ENCODE measurements around the gene SQSTM1. TPM values are rescaled to one million over a fixed set of nuclear protein-coding genes. Genes with fewer than 3 reads are reported as not detected.

SQSTM1 gene
- total and polyA plus RNA-seq, 2 of the 8 experiments (the other 6 are each of a cell fraction or from before 2014, with no cell fraction given), result 78.6 to 110 TPM

DNA sequence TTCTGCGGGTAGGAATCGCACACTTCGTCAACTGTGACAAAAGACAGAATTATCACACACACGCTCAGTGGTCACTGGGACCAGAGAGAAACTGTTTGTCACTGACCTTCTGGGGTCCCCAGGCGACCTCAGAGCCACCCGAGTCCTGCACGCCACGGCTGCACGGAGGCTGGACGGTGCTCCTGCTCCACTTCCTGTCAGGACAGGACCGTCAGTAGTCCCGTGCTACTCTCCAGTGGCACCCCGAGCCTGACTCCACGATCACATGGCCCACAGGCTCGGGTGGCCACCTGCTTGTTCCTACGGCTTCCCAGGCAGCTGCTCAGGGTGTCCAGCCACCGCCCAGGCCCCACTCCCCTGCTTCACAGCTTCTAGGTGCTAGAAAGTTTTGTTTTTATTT lies 20.1 kb downstream of the SQSTM1 start:
- no peaks in the 10 kb centered on the region for H3K79me1 ChIP-seq (ENCODE audit: low read depth, low read length)
- no peak overlapping the region for H2AFZ ChIP-seq (ENCODE audit: low read length)
- no peak overlapping the region for H3K4ac ChIP-seq (replicated peaks; ENCODE audit: insufficient read length, low read depth, low read length)
- no peak overlapping the region for H3K27ac ChIP-seq (ENCODE audit: low read depth, low read length)
- no peak overlapping the region for H3K18ac ChIP-seq (ENCODE audit: extremely low read depth, low read length)
- ChIA-PET CTCF (ENCODE audit: partially characterized antibody) (no interaction called here), POLR2A (ENCODE audit: partially characterized antibody) (interaction anchor here (1.3 to 7.7 kb wide), 3 partner anchors 9 to 43 kb away, joined by 3 to 47 read pairs (median 4); no protein-coding TSS in a partner anchor)
- peaks cover 5 to 8% of the 10 kb centered on the region in 2 experiments for H4K20me1 ChIP-seq (replicated peaks in 1 of 2; ENCODE audit: control insufficient read depth in 1 of 2, insufficient read depth in 2 of 2, low read length in 2 of 2)
- no peak overlapping the region for H3K4me3 ChIP-seq (ENCODE audit: extremely low read depth in 1 of 4, insufficient read depth in 2 of 4, low read depth in 3 of 4, low read length in 4 of 4)
- H4K91ac ChIP-seq (replicated peaks; ENCODE audit: insufficient read length, low read length), result no peak overlapping the region
- no peak overlapping the region for H3K14ac ChIP-seq (ENCODE audit: insufficient read length)
- no peak overlapping the region for H3K4me2 ChIP-seq (ENCODE audit: insufficient read depth in 1 of 2, low read depth in 2 of 2, low read length in 2 of 2)
- no peak overlapping the region for H2AK5ac ChIP-seq (ENCODE audit: low read depth, low read length)
- 90% methylated on average over 15 of the region's 17 CpGs; no CpG with 5 or more reads in 1 of the 2 experiments for WGBS, 2 experiments (ENCODE audit: extremely low coverage in 1 of 2, insufficient coverage in 1 of 2, insufficient read length in 1 of 2, insufficient replicate concordance in 2 of 2, low coverage in 1 of 2, low lambda C conversion rate in 2 of 2, missing lambda C conversion rate in 1 of 2)
- H3K9me3 ChIP-seq (ENCODE audit: insufficient read depth in 2 of 2, low read depth in 1 of 2, low read length in 1 of 2), result peaks cover 0 to 9% of the 10 kb centered on the region in 2 experiments; a peak in 2 of 4 replicates
- peak overlapping the region; percentile 35; the same call in 1 of the 2 replicates for H2BK5ac ChIP-seq (ENCODE audit: low read depth, low read length)
- H3K56ac ChIP-seq (replicated peaks; ENCODE audit: insufficient read length, low read depth, low read length), result no peak overlapping the region
- H4K5ac ChIP-seq (ENCODE audit: insufficient read length, low read depth, low read length), result no peak overlapping the region
- H2BK20ac ChIP-seq (ENCODE audit: low read length), result no peak overlapping the region
- TF ChIP-seq, protein P1, sequence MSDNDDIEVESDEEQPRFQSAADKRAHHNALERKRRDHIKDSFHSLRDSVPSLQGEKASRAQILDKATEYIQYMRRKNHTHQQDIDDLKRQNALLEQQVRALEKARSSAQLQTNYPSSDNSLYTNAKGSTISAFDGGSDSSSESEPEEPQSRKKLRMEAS (IDR thresholded peaks at IDR 0.05), result no peak
- TF ChIP-seq SRF (IDR thresholded peaks at IDR 0.05; ENCODE audit: low read depth, low read length), result no peak
- TF ChIP-seq, protein P2, sequence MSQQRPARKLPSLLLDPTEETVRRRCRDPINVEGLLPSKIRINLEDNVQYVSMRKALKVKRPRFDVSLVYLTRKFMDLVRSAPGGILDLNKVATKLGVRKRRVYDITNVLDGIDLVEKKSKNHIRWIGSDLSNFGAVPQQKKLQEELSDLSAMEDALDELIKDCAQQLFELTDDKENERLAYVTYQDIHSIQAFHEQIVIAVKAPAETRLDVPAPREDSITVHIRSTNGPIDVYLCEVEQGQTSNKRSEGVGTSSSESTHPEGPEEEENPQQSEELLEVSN (IDR thresholded peaks at IDR 0.05), result no peak
- TF ChIP-seq NANOG (IDR thresholded peaks at IDR 0.05; ENCODE audit: insufficient read depth, low read depth, low read length, poor library complexity, severe bottlenecking), result no peak
- FAIRE-seq, result no peak
- H3K9ac ChIP-seq (replicated peaks in 1 of 4; ENCODE audit: extremely low read depth in 1 of 4, low read depth in 3 of 4, low read length in 3 of 4), result no peak overlapping the region
- no peak overlapping the region for H2BK120ac ChIP-seq (replicated peaks; ENCODE audit: low read depth, low read length)
- H3K23ac ChIP-seq (ENCODE audit: insufficient read length), result no peak overlapping the region
- no peaks in the 10 kb centered on the region for H3K4me1 ChIP-seq (replicated peaks in 1 of 4; ENCODE audit: control insufficient read depth in 3 of 4, insufficient read depth in 4 of 4, low read length in 3 of 4)
- no peaks in the 10 kb centered on the region for H3K27me3 ChIP-seq (replicated peaks in 1 of 4; ENCODE audit: control insufficient read depth in 3 of 4, extremely low read depth in 1 of 4, insufficient read depth in 3 of 4, low read length in 3 of 4)
- DNase-seq (ENCODE audit: low read depth in 1 of 2, low spot score in 2 of 2), result no peak
- H4K8ac ChIP-seq (ENCODE audit: extremely low read depth, insufficient read depth, low read length), result no peak overlapping the region
- no peaks in the 10 kb centered on the region for H3K79me2 ChIP-seq (ENCODE audit: control insufficient read depth in 1 of 2, insufficient read depth in 2 of 2, low read length in 2 of 2)
- no peak overlapping the region for H2BK12ac ChIP-seq (ENCODE audit: low read depth, low read length)
- H2BK15ac ChIP-seq (ENCODE audit: low read length), result no peak overlapping the region
- H3K23me2 ChIP-seq (ENCODE audit: low read depth, low read length), result no peaks in the 10 kb centered on the region
- H3K36me3 ChIP-seq (ENCODE audit: control insufficient read depth in 2 of 4, insufficient read depth in 4 of 4, low read length in 3 of 4), result peaks cover 15 to 57% (median 39%) of the 10 kb centered on the region in 4 experiments

All from H1 (cell line).